CD4-positive, CD25-positive, alpha-beta regulatory T cell (primary cell): Measurements from ENCODE around the gene TEAD3. TPM values are rescaled to one million over a fixed set of nuclear protein-coding genes. Genes with fewer than 3 reads are reported as not detected.
A peak's percentile ranks its signal among the peaks of the same experiment; 100 is the strongest.

ENCODE experiments used
- ATAC-seq, 2 donors: fragments of 150-1000 bp; cut with Tn5 transposase; one replicate each; pipeline ENCODE4 v1.10.0; 2021; ENCODE audit warnings: low read depth in 2 of 2, moderate number of reproducible peaks in 2 of 2, moderate library complexity in 1 of 2
- DNase-seq, 3 donors: peaks; one replicate each; pipeline versions ENCODE4 v3.0.0 to v3.0.0-alpha.2; 2012 to 2022; ENCODE audit warnings: mixed read lengths in 1 of 3
- H3K27ac ChIP-seq: one replicate; pipeline ENCODE4 v1.7.0; 2013; ENCODE audit warnings: mild to moderate bottlenecking, low read length; ENCODE audit not compliant: insufficient read depth, poor library complexity, severe bottlenecking
- H3K27me3 ChIP-seq: one replicate; pipeline ENCODE4 v1.7.0; 2013; ENCODE audit warnings: low read length; ENCODE audit not compliant: control insufficient read depth, insufficient read depth
- H3K36me3 ChIP-seq: one replicate; pipeline ENCODE4 v1.7.0; 2013; ENCODE audit warnings: mild to moderate bottlenecking, low read length, moderate library complexity; ENCODE audit not compliant: control insufficient read depth, insufficient read depth
- H3K4me1 ChIP-seq: 2 replicates; pipeline ENCODE4 v1.7.0; 2013; ENCODE audit warnings: mild to moderate bottlenecking, low read length; ENCODE audit not compliant: insufficient read depth, control insufficient read depth, poor library complexity, severe bottlenecking
- H3K4me3 ChIP-seq: one replicate; pipeline ENCODE4 v1.7.0; 2013; ENCODE audit warnings: low read depth, mild to moderate bottlenecking, low read length, moderate library complexity
- H3K9me3 ChIP-seq, 2 experiments: 1 replicate in 1 of 2; 2 replicates in 1 of 2; pipeline ENCODE4 v1.7.0; 2013; ENCODE audit warnings: low read length in 2 of 2, mild to moderate bottlenecking in 1 of 2, moderate library complexity in 1 of 2; ENCODE audit not compliant: control insufficient read depth in 2 of 2
- H3K27ac Mint-ChIP-seq, 3 donors: one replicate each; pipeline ENCODE4 v1.8.0; 2020 to 2022; ENCODE audit warnings: mild to moderate bottlenecking in 3 of 3, mixed read lengths in 3 of 3, moderate library complexity in 2 of 3
- H3K27me3 Mint-ChIP-seq: one replicate; pipeline ENCODE4 v1.8.0; 2022; ENCODE audit warnings: mild to moderate bottlenecking, mixed read lengths
- H3K36me3 Mint-ChIP-seq: one replicate; pipeline ENCODE4 v1.8.0; 2020; ENCODE audit warnings: mixed read lengths
- H3K4me1 Mint-ChIP-seq, 4 donors: one replicate each; pipeline ENCODE4 v1.8.0; 2020 to 2022; ENCODE audit warnings: mixed read lengths in 4 of 4, mild to moderate bottlenecking in 1 of 4
- H3K4me3 Mint-ChIP-seq, 4 donors: one replicate each; pipeline ENCODE4 v1.8.0; 2020 to 2022; ENCODE audit warnings: mild to moderate bottlenecking in 4 of 4, mixed read lengths in 4 of 4, moderate library complexity in 3 of 4
- H3K9me3 Mint-ChIP-seq, 7 donors: one replicate each; pipeline ENCODE4 v1.8.0; 2020 to 2022; ENCODE audit warnings: mixed read lengths in 7 of 7, mild to moderate bottlenecking in 3 of 7, moderate library complexity in 2 of 7
- polyA plus RNA-seq, 4 donors: library from polyadenylated mRNA; unstranded; fragments of 300-500 nt; fragmentation: Illumina TruSeq; gene quantifications; one replicate each; pipeline ENCODE4 v1.2.3, GENCODE V29; 2021
- total RNA-seq: library from RNA; stranded (reverse); gene quantifications from one replicate; pipeline ENCODE4 v1.2.3, GENCODE V29; 2022

The TEAD3 gene
- total and polyA plus RNA-seq, 5 donors from 2014 or later, result 0.18 to 0.24 (median 0.20) TPM; not detected in 2

GRCh38 chr6:35533981-35534380 lies 37.1 kb upstream of the TEAD3 start:
- Histone ChIP-seq H3K27ac (no peak overlapping the region), H3K4me1 (no peaks in the 10 kb centered on the region), H3K4me3 (no peak overlapping the region), H3K9me3 (no peaks in the 10 kb centered on the region), H3K36me3 (no peaks in the 10 kb centered on the region), H3K27me3 (no peaks in the 10 kb centered on the region)
- Mint-ChIP-seq H3K27me3 (peaks cover 6% of the 10 kb centered on the region), H3K36me3 (no peaks in the 10 kb centered on the region), H3K4me3 (no peak overlapping the region), H3K27ac (no peak overlapping the region), H3K4me1 (peaks cover 0 to 4% (median 0%) of the 10 kb centered on the region in 4 donors), H3K9me3 (no peaks in the 10 kb centered on the region)
- no peak for DNase-seq
- ATAC-seq, result no peak

- Histone ChIP-seq H3K27me3 (no peaks in the 10 kb centered on the region), H3K9me3 (no peaks in the 10 kb centered on the region), H3K4me1 (no peaks in the 10 kb centered on the region), H3K27ac (no peak overlapping the region), H3K4me3 (no peak overlapping the region), H3K36me3 (no peaks in the 10 kb centered on the region)
- DNase-seq (no peak), ATAC-seq (no peak)
- Mint-ChIP-seq H3K4me3 (no peak overlapping the region), H3K27ac (no peak overlapping the region), H3K4me1 (peaks cover 0 to 4% (median 0%) of the 10 kb centered on the region in 4 donors), H3K9me3 (no peaks in the 10 kb centered on the region), H3K27me3 (peaks cover 6% of the 10 kb centered on the region), H3K36me3 (no peaks in the 10 kb centered on the region)
These were observed 35.2 kb upstream of the TEAD3 start for GRCh38 chr6:35532126-35532525.

- H3K4me3 ChIP-seq, result no peak overlapping the region
- H3K36me3 ChIP-seq, result no peaks in the 10 kb centered on the region
- no peak overlapping the region for H3K27ac ChIP-seq
- H3K4me1 ChIP-seq, result peaks cover 11% of the 10 kb centered on the region
- peaks cover 0 to 1% (median 0%) of the 10 kb centered on the region in 7 donors for H3K9me3 Mint-ChIP-seq
- DNase-seq, result no peak
- no peaks in the 10 kb centered on the region for H3K9me3 ChIP-seq
- no peaks in the 10 kb centered on the region for H3K27me3 ChIP-seq
- H3K4me1 Mint-ChIP-seq, result peaks cover 0 to 20% (median 8%) of the 10 kb centered on the region in 4 donors
- no peak overlapping the region for H3K27ac Mint-ChIP-seq
- ATAC-seq, result no peak
- H3K27me3 Mint-ChIP-seq, result peaks cover 7% of the 10 kb centered on the region
- H3K4me3 Mint-ChIP-seq, result no peak overlapping the region
- H3K36me3 Mint-ChIP-seq, result no peaks in the 10 kb centered on the region
These were observed 27.6 kb upstream of the TEAD3 start for GRCh38 chr6:35524380-35525020.

GRCh38 chr6:35522660-35523658 lies 26.1 kb upstream of the TEAD3 start:
- Mint-ChIP-seq H3K9me3 (peaks cover 0 to 1% (median 0%) of the 10 kb centered on the region in 7 donors), H3K4me3 (peak overlapping the region in 3 of 4 donors; percentile 43 to 75 (median 58)), H3K36me3 (no peaks in the 10 kb centered on the region), H3K27me3 (peaks cover 7% of the 10 kb centered on the region), H3K4me1 (peaks cover 0 to 20% (median 8%) of the 10 kb centered on the region in 4 donors), H3K27ac (peak overlapping the region; percentile 49 to 80 (median 76))
- peak overlapping the region; percentile 64 for H3K4me3 ChIP-seq
- ATAC-seq (peak; percentile 77 to 80), DNase-seq (peak; percentile 62 to 85 (median 68))
- no peaks in the 10 kb centered on the region for H3K36me3 ChIP-seq
- H3K4me1 ChIP-seq, result peaks cover 11% of the 10 kb centered on the region
- H3K27me3 ChIP-seq, result no peaks in the 10 kb centered on the region
- no peak overlapping the region for H3K27ac ChIP-seq
- no peaks in the 10 kb centered on the region for H3K9me3 ChIP-seq

- H3K9me3 Mint-ChIP-seq, result peaks cover 0 to 1% (median 0%) of the 10 kb centered on the region in 7 donors
These were observed 25.3 kb upstream of the TEAD3 start for GRCh38 chr6:35522151-35522550.

GRCh38 chr6:35521235-35521634 lies 24.4 kb upstream of the TEAD3 start:
- peaks cover 11% of the 10 kb centered on the region for H3K4me1 ChIP-seq
- ATAC-seq (no peak), DNase-seq (no peak)
- H3K9me3 ChIP-seq, result no peaks in the 10 kb centered on the region
- no peaks in the 10 kb centered on the region for H3K36me3 ChIP-seq
- Mint-ChIP-seq H3K4me1 (peaks cover 0 to 20% (median 8%) of the 10 kb centered on the region in 4 donors), H3K27me3 (no peaks in the 10 kb centered on the region), H3K27ac (no peak overlapping the region), H3K4me3 (no peak overlapping the region), H3K9me3 (peaks cover 0 to 1% (median 0%) of the 10 kb centered on the region in 7 donors), H3K36me3 (no peaks in the 10 kb centered on the region)
- no peak overlapping the region for H3K4me3 ChIP-seq
- H3K27me3 ChIP-seq, result no peaks in the 10 kb centered on the region
- no peak overlapping the region for H3K27ac ChIP-seq

More at GRCh38 chr6:35522151-35522550, 25.3 kb upstream of the TEAD3 start:
- DNase-seq, result no peak
- Histone ChIP-seq H3K27me3 (no peaks in the 10 kb centered on the region), H3K4me3 (no peak overlapping the region), H3K27ac (no peak overlapping the region), H3K9me3 (no peaks in the 10 kb centered on the region), H3K36me3 (no peaks in the 10 kb centered on the region), H3K4me1 (peaks cover 11% of the 10 kb centered on the region)
- H3K4me1 Mint-ChIP-seq, result peaks cover 0 to 20% (median 8%) of the 10 kb centered on the region in 4 donors
- peaks cover 7% of the 10 kb centered on the region for H3K27me3 Mint-ChIP-seq
- ATAC-seq, result no peak
- H3K27ac Mint-ChIP-seq, result no peak overlapping the region
- no peaks in the 10 kb centered on the region for H3K36me3 Mint-ChIP-seq
- H3K4me3 Mint-ChIP-seq, result no peak overlapping the region

- Mint-ChIP-seq H3K4me1 (peaks cover 0 to 16% (median 9%) of the 10 kb centered on the region in 4 donors), H3K27ac (no peak overlapping the region), H3K36me3 (no peaks in the 10 kb centered on the region), H3K4me3 (no peak overlapping the region), H3K27me3 (no peaks in the 10 kb centered on the region), H3K9me3 (no peaks in the 10 kb centered on the region)
- H3K36me3 ChIP-seq, result no peaks in the 10 kb centered on the region
- no peak overlapping the region for H3K4me3 ChIP-seq
- H3K4me1 ChIP-seq, result peaks cover 11% of the 10 kb centered on the region
- no peak overlapping the region for H3K27ac ChIP-seq
- ATAC-seq (no peak), DNase-seq (no peak)
- no peaks in the 10 kb centered on the region for H3K9me3 ChIP-seq
- H3K27me3 ChIP-seq, result no peaks in the 10 kb centered on the region
These were observed 22.6 kb upstream of the TEAD3 start for GRCh38 chr6:35519313-35520015.
